Left renal pelvis (tissue), 4 donors: ENCODE data around the gene RHBDF1. TPM values are rescaled to one million over a fixed set of nuclear protein-coding genes. Genes with fewer than 3 reads are reported as not detected.
A peak's percentile ranks its signal among the peaks of the same experiment; 100 is the strongest.

Source experiments
- DNase-seq, 4 donors: peaks; one replicate each; pipeline ENCODE4 v3.0.0-alpha.2; 2013; ENCODE audit warnings: low read depth in 4 of 4, low spot score in 3 of 4
- polyA plus RNA-seq, 4 donors: library from polyadenylated mRNA; unstranded; fragments of 120-200 nt; gene quantifications; one replicate each; pipeline ENCODE4 v1.2.1, GENCODE V29; 2013; ENCODE audit not compliant: insufficient read length in 4 of 4

Gene RHBDF1
- polyA plus RNA-seq, 4 donors, result 24.9 to 42.0 (median 28.8) TPM

DNA sequence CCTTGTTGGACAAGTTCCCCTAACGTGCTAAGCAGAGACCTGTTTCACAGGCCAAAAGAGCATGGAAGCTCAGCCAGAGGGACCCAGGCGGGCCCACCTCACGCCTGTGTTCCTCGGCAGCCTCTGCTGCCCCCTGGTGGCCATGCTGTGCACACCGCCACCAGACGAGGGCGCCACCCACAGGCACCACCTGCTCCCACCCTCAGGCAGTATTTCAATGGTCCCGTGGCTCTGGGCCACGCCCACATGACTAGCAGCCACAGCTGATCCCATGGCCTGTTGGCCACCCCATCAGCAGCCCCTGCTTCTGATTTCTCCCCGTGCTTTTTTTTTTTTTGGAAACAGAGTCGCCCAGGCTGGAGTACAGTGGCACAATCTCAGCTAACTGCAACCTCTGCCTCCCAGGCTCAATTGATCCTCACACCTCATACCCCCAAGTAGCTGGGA, 24.5 kb upstream of the RHBDF1 start:
- peak in 1 of 4 donors; percentile 51 for DNase-seq

DNA sequence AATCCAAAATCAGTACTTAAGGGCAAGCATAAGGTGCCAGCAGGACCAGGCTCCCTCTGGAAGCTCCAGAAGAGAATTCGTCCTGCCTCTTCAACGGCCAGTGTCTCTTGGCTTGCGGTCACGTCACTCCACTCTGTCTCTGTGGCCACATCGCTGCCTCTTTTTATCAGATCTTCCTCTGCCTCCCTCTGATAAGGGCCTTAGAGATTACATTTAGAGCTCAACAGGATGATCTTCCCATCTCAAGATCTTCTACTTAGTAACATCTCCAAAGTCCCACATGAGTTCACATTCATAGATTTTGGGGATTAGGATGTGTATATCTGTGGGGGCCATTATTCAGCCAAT, 22.5 kb upstream of the RHBDF1 start:
- DNase-seq, result no peak

DNA sequence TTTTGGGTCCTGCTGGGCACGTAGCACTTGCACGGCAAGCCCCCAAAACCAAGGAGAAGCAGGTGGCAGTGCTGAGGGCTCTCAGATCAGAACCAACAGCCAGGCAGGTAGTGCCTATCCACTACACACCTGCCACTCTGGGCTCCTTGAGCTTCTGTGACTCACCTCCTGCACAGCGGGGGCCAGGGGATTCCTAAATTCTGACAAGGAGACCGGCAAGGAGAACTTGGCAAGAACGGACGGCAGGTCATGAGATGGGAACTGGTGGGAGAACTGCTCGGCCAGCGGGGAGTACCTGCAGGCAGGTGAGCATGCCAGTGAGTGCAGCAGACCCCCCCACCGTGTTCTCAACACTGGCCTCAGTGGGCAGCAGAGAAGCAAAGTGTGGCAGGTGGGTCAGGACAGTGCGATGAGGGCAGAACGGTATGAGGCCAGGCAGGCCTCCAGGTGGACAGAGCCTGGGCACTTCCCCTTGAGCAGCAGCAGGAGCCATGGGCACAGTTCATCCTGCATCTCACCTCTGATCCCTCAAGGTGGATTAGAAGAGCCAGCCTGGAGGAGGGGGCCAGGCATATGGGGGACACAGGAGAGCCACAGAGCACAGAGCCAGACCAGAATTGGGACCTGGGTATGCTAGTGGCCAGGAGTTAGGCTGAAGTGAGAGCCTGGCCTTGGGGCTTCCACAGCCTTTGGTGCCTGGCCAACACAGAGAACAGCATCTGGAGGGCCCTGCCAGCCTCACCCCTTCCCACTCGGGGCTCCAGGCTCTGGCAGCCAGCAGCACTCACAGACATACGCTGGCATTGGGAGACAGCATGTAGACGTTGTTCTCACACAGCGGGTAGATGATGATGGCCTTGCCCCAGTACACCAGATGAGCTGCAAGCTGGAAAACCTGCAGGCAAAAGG, 20.3 kb upstream of the RHBDF1 start:
- DNase-seq, result no peak

DNA sequence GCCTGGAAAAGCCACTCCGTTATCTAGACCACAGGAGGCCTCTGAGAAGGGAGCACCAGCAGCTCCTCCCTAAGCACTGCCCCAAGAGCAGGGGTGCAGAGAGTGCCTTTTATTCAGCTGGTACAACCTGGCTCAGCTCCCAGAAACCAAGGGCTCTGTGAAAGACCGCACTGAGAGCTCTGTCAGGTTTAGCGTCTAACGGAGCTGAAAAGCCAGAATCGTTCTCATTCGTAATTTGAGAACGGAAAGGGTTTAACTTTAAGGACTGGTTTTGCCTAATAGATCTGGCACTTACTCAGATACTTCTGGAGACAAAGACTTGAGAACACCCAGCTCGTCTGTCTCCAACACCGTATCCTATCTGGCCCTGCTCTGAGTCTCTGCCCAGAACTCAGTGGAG, 19.1 kb upstream of the RHBDF1 start:
- DNase-seq, result no peak

DNA sequence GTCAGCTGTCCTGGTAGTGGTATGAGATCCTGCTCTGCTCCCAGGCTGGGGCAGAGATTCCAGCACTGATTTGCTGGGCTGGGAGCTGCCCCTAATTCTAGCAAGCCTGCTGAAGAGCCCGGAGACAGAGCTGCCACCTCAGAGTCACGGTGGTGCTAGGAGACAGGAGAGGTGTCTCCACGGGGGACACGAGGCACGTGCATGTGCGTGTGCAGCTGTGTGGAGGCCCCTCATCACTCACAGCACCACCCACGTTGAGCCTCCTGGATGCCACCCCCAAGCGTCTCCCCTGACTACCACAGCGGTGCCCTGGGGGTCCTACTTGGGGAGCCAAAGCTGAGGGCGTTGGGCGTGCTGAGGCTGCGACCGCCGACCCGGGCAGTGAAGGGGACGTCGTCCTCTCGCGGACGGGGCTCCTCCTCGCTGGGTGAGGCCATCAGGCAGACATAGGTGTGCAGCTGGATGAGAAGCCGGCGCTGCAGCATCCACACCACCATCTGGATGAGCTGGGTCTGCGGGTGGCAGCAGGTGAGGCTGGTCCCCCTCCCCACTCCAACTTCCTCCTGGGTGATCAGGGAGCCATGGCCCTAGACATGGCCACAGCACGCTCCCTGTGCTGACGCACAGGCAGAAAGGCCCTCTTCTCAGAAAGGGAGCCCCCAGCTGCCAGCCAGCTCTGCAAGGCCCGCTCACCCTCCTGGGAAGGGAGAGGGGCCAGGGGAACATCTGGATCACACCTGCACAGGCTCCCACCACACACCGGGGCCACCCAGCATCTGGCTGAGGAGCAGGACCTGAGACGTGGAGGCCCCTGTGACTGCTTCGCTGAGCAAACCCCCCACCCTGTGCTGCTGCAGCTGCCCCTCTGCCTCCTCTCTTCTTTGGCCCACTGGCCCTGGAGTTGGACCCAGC, 17.2 kb upstream of the RHBDF1 start:
- no peak for DNase-seq

DNA sequence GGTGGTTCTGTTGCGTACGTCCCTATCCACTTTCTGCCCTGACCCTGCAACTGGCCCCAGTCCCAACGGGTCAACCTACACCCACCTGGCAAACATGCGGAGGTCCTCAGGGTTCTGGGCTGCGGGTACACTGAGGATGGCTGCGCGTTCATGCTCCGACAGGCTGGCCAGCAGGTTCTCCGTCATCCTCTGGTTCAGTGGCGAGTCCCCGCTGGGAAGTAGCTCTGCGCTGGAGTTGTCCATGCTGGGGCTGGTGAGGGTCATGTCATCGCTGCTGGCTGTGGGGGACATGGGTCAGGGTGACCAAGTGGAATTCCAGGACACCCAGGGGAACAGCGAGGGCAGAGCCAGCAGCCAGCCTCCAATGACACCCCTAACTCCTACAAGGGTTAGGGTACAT, 16.2 kb upstream of the RHBDF1 start:
- DNase-seq, result no peak

DNA sequence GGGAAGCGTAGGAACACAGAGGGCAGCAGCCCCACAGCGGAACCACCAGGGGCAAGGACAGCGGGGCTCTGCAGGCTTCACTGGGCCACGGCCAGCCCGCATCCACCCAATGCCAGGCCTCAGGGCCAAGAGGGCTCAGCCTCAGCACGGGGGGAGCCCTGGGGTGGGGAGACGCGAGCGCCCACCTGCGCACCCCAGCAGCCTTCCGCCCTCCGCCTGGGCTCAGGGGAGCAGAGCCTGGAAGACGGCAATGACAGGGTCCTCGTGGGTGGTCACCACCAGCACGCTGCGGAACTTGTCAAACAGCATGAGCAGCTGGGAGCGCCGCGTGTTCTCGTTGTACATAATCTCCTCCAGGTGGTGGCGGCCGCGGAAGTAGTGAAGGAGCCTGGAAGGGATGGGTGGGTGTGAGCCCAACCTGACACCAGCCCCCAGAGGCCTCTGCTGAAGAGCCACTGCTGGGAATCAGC, 14.1 kb upstream of the RHBDF1 start:
- DNase-seq, result no peak

DNA sequence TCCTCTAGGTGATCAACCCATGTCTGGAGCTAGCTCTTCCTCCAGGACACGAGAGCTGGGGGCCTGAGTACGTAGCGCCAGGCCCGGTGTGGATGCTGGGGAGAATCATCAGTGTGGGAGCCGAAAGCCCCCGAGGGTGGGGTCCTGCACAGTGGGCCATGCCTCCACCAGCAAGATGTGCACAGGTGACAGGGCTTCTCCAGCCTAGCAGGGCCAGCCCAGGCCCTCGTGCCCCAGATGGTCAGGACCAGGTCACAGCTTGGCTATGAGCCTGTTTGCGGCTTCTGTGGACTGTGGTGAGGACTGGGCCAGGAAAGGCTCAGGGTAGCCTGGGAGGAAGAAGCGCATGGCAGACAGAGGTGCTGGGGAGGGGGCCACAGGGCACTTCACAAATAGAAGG, 13.4 kb upstream of the RHBDF1 start:
- DNase-seq, result no peak

DNA sequence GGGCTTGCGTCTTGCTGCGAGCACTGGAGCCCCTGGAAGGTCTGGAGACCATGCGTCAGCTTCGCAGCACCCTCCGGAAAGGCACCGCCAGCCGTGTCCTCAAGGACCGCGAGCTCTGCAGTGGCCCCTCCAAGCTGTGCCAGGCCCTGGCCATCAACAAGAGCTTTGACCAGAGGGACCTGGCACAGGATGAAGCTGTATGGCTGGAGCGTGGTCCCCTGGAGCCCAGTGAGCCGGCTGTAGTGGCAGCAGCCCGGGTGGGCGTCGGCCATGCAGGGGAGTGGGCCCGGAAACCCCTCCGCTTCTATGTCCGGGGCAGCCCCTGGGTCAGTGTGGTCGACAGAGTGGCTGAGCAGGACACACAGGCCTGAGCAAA, 13.0 kb upstream of the RHBDF1 start:
- DNase-seq, result no peak

DNA sequence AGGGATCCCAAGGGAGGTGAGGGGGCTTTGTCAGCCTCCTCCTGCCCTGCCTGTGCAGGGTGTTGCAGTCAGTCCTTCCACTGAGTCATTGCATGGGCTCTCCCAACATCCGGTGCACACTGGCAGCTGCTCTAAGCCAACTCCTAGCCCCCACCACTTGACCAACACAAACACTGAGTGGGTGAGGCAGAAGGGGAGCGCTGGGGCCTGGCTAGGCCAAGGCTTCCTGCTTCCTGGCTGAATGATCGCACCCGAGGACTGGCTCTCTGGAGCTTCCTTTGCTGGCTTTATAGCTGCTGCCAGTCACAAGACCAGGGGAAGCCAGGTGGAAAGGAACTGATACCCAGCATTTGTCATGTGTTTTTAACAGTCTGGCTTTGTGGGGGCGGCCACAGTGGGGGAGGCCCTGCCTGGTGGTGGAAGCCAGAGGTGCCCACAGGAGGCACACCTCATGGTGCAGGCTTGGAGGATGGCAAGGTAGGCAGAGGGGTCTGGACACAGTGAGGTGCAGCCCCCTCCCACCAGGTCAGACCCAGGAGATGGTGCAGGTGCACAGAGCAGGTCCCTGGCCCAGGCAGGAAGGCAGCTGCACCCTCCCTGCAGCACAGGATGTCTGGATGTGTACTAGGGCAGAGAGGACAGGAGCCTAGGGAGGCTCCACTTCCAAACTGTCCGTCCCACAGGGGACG, 12.4 kb upstream of the RHBDF1 start:
- no peak for DNase-seq

DNA sequence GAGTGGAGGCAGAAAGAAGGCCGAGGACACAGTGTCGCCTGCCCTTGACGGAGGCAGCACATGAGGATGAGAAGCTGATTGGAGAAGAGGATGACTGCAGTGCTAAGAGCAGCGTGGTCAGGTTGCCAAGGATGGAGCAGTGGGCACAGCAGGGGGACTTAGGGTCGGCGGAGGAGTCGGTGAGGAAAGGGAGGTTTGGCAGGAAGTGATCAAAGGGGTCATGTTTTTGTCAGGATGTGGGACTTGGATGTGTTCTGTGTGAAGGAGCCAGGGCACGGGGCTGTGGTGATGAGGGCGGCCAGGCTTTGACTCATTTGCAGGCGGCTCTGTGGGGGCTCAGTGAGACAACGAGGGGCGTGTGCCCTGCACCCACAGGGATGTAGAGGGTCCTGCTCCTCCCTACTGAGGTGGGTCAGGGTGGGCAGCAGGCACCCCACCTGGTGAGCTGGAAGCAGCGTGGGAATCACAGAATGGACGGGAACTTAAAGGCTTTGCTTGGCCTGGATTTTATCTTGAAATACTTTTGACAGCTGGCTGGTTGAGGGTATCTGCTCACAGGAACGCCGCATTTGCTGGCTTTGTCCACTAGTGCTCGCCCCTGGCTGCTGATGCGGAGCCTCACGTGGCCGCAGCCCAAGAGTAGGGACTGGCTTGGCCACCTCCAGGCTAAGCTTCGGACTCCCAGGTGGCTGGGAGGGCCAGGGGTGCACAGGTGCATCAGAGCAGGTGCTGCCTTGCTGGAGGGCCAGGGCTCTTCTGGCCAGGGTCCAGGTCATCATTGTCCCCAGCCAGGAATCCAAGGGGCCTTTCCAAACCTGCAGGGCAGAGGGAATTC, 11.6 kb upstream of the RHBDF1 start:
- DNase-seq, result no peak

DNA sequence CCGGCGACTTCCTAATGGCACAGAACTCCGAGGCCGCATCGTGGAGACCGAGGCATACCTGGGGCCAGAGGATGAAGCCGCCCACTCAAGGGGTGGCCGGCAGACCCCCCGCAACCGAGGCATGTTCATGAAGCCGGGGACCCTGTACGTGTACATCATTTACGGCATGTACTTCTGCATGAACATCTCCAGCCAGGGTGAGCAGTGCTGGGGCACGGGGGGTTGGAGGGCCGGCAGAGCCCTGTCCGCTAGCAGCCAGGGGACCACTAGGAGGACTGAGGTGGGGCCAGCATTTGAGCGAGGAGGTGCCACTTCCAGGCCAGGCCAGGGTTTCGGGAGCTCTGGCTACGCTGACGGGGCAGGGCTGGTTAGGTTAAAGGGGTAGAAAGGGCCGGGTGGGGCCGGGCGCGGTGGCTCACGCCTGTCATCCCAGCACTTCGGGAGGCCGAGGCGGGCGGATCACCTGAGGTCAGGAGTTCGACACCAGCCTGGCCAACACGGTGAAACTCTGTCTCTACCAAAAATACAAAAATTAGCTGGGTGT, 10.7 kb upstream of the RHBDF1 start:
- no peak for DNase-seq

DNA sequence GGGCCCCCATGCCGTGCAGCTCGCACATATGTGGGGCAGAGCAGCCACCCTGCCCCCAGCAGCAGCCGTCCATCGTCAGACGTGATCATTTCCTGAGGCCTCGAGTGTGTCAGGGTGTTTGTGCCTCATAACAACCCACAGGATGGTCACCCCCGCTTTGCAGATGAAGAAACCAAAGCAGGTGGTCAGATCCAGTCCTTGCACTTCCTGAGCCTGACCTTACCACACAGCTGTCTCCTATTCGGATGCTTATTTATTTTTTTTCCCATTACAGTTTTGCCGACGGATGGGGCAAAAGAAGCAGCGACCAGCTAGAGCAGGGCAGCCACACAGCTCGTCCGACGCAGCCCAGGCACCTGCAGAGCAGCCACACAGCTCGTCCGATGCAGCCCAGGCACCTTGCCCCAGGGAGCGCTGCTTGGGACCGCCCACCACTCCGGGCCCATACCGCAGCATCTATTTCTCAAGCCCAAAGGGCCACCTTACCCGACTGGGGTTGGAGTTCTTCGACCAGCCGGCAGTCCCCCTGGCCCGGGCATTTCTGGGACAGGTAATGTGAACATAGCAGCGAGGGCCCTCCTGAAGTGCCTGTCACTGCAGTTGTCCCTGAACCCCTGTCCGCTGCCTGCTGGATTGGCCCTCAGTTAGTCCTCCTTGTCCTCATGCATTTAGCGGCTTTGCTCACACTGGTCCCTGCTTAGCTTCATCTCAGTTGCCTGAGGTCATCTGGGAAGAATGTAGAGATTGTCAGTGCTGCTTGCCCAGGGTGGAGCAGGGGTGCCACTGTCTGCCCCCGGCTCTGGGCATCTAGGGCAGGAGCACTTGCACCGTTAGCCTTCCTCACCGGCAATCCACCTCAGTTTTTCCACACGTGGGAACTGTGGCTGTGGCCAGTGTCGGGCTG, 7.0 kb upstream of the RHBDF1 start:
- DNase-seq, result no peak

DNA sequence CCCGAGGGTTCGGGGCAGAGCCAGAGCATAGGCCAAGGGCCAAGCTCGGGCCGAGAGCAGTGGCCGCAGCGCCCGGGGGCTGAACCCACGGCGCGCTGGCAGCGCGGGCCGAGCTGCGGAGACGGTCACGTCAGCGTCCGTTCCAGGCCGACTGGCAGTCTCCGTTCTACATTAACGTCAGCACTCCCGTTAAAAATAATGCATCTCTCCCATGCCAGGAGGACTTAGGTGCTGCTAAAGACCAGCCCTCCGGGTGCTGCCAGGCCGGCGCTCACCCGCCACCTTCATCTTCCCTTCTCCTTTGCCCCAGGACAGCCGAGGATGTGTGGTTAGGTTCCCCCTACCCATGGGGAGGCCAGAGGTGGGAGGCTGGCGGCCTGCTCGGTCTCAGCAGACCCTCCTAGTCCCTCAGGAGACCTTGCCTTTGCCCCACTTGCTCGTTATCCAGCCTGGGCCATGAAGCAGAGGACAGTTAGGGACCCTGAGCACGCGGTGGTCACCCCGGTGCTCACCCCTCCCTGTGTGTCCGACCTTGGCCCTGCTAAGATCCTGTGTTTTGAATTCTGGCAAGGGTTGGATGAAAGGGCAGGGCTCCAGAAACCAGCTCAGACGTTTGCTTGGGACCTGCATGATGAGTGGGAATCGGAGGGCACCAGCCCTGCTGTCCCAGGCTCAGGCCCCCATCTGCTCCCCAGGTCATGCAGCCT, 6.2 kb upstream of the RHBDF1 start:
- DNase-seq, result no peak

DNA sequence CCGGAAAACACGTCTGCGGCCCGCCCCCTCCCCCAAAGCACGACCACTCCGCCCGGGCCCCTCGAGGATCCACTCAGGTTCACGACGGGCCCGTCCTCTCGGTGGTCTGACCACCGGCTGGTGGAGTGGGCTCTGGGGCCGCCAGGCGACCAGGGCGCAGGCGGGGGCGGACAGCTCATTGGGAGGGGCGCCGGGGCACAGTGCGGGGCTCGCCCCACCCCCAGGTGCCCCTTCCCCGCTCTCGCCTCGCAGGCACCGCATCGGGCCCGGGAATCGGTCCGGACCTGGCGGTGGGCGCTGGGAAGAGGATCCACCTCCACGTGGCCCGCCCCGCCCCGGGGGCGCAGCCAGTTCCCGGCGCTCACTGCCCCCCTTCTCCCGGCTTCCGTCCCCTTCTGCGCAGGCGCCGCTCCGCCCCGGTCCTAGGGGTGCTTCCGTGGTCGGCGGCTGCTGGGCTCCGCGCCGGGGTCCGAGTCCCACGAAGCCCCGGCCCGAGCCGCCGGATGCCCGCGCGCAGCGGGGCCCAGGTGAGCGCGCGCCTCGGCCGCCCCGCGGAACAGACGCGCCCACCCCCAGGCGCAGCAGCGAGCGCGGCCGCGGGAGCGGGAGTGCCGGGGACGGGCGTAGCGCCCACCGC, 5.5 kb upstream of the RHBDF1 start, which contains the start of gene MPG:
Gene MPG (plus strand): TSS at position 419 of the 637 bp plus-strand sequence. CDS start 85 bp downstream, at position 504.
- DNase-seq, result no peak

DNA sequence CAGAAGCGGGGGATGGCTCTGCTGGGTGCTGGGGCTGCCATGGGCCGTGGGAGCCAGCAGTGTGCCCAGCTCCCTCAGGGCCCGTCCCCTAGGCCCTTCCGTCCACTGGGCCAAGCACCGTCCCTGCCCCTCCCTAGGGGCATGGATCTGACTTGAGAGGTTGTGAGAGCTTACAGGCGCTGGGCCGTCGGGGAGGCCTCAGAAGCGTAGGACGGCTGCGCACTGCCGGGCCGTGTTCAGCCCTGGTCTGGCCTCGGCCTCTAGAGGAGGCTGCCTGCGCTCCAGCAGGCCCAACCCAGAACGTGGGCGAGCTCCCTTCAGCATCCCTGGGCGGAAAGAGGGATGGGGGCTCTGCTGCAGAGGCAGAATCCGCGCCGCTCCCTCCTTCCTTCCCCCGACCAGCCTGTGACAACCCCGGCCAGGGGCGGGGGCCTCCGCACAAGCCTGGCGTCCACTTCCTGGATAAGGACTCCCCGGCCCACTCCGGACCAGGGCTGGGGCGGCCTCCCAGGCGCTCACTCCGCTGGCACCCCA, 4.9 kb upstream of the RHBDF1 start:
- DNase-seq, result no peak

DNA sequence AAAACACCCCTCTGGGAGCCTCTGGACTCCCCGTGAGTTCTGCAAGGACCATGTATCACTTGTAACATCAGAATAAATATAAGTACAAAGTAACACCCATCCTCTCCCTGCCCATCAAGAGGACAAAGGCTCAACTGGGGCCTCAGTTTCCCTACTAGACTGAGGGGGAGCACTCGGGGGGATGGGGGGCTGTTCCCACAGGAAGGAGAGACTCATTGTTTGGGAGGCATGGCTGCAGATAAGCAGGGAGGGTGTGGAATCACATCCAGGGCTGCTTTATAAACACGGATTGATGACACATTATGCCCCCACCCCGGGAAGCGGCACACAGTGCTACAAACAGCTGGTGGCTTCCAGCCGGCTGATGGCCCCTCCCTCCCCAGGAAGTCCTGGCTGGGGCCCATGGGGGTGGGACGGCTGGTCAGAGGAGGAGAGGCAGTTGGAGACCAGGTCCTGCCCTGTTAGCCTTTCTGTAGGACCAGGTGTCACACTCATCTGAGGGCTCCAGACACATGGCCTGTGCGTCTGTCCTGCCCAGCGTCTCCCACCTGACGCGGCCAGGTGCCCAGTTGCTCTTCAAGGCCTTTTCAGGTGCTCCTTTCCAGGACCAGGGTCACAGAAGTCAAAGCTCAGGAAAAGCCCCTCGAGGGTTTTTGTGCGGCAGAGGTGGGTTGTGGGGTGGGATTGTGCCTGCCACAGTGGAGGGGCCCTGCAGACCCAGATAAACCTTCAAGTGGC, 4.3 kb upstream of the RHBDF1 start:
- DNase-seq, result no peak
